Fibroblast of lung (primary cell): ENCODE measurements around the gene MFAP2.

Experiments used
- CTCF ChIP-seq, 2 donors: IDR thresholded peaks in 1 of 2; conservative IDR thresholded peaks in 1 of 2; 1 replicate in 1 of 2; 2 replicates in 1 of 2; pipeline ENCODE4 v1.5.1; 2011 to 2012; ENCODE audit warnings: low read length in 2 of 2, control low read depth in 1 of 2, inconsistent platforms in 1 of 2, low read depth in 1 of 2, mild to moderate bottlenecking in 1 of 2
- EZH2 ChIP-seq: IDR thresholded peaks from 2 replicates; pipeline ENCODE4 v1.5.1; 2012; ENCODE audit warnings: low read length, control low read depth, mild to moderate bottlenecking; ENCODE audit errors: missing control alignments

GRCh38 chr1:16969057-16969611 lies 11.3 kb downstream of the MFAP2 start:
- no peak for TF ChIP-seq CTCF (conservative IDR thresholded peaks at IDR 0.05 in 1 of 2, IDR thresholded peaks at IDR 0.05 in 1 of 2; ENCODE audit: low read depth in 1 of 2, low read length in 2 of 2)
- TF ChIP-seq EZH2: no peak
